Measurements from ENCODE around the gene SRP68. TPM values are rescaled to one million over a fixed set of nuclear protein-coding genes. Genes with fewer than 3 reads are reported as not detected.
A peak's percentile ranks its signal among the peaks of the same experiment; 100 is the strongest.
"Not testable (repeated sequence)": the region's sequence is repeated elsewhere in the genome, so short reads cannot be mapped to it uniquely, and the experiment has no call there.

SRP68 gene
- total RNA-seq, 1 donor, result 28.8 TPM

- not testable (repeated sequence) for DNase-seq (ENCODE audit: low read depth in 2 of 3, low spot score in 2 of 3)
These were observed 6.1 kb upstream of the SRP68 start for GRCh38 chr17:76078370-76078769.

DNA sequence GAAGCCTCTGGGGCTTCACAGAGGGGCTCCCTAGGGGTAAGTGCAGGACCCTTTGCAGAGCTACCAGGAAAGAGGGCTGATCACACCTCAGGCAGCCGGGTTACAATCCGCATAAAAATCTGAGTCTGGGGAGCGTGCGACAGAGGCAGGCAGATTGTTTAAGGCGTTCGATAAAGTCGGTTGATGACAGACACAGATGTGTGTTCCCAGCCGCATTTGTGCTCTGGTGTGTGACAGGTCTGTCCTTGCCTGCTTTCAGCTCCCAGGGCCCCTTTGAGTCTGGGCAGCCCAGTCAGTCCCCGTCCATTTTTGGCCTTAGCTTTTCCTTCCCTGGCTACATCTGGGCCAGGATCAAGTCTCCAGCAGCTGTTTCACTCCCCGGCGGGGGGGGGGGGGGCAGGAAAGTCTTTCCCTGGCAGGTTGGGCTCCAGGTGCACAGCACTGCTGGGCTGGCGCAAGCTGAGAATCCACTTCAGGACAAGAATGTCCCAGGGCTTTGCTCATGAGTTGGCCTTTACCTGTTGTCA, 5.3 kb upstream of the SRP68 start:
- no peak for DNase-seq (ENCODE audit: low read depth in 2 of 3, low spot score in 2 of 3)

DNA sequence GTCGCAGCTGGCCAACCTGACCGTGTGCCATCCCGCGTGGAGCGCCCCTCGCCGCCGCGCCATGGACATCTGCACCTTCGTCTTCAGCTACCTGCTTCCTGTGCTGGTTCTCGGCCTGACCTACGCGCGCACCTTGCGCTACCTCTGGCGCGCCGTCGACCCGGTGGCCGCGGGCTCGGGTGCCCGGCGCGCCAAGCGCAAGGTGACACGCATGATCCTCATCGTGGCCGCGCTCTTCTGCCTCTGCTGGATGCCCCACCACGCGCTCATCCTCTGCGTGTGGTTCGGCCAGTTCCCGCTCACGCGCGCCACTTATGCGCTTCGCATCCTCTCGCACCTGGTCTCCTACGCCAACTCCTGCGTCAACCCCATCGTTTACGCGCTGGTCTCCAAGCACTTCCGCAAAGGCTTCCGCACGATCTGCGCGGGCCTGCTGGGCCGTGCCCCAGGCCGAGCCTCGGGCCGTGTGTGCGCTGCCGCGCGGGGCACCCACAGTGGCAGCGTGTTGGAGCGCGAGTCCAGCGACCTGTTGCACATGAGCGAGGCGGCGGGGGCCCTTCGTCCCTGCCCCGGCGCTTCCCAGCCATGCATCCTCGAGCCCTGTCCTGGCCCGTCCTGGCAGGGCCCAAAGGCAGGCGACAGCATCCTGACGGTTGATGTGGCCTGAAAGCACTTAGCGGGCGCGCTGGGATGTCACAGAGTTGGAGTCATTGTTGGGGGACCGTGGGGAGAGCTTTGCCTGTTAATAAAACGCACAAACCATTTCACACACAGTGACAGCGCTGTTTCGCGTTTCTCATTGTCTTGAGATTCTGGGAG, 4.7 kb upstream of the SRP68 start:
- DNase-seq (ENCODE audit: low read depth in 2 of 3, low spot score in 2 of 3), result peak in 2 of 3 donors; percentile 59 to 65

DNA sequence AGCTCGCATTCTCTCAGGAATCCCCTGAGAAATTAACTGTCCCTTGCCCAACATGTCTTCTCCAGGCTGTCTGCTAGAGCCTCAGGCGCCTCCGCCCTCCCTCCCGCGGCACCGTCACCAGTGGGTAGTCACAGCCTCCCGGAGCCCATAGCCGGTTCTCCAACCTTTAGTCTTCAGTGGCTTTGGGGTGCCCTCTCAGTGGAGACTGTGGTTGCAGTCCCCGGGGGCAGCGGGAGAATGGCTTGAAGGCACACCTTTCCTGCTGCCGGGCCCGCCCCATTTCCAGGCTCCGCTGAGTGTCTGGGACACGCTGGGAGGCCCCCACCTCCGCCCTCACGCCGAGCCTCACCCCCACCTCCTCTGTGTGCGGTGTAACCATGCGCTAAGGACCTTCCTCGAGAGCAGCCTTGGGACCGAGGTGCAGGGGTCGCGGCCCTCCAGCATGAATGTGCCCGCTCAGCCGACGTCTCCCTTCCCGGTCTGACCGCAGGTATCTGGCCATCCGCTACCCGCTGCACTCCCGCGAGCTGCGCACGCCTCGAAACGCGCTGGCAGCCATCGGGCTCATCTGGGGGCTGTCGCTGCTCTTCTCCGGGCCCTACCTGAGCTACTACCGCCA, 3.9 kb upstream of the SRP68 start:
- DNase-seq (ENCODE audit: low read depth in 2 of 3, low spot score in 2 of 3), result no peak

DNA sequence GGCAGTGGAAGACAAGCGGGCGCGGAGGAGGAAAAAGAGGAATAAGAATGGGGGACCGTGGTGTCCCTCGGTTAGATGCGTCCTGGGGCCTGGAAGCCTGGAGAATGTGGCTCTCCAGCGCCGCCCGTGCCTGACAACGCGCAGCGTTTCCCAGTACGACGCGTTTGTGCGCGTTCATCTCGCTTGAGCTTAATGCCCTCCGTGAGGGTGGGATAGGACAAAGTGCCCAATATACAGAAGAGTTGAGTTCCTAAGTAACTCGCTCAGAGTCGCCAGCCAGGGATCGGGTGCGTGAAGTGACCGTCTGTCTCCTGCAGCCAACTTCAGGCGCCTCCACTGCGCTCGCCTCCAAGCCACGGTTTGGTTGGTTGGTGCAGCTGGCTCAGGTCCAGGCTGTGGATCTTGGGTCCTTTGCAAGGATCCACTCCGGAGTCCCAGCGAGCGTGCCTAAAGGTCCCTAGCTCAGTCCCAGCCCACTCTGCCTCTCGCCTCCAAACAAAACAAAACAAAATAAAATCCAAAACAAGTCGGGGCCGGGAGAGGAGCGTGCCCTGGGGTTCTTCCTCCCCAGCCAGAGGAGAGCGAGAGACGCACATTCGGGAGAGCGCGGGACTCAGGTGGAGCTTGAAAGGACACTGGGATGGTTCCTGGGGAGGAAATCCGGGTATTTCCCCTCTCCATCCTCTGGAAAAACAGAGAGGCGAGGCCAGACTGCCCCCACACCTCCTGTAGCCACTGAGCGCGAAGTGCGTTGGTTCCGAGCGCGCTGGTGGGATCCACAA, 3.2 kb upstream of the SRP68 start:
- peak in 1 of 3 donors; percentile 42 for DNase-seq (ENCODE audit: low read depth in 2 of 3, low spot score in 2 of 3)

- DNase-seq (ENCODE audit: low read depth in 2 of 3, low spot score in 2 of 3), result no peak
These were observed 2.4 kb upstream of the SRP68 start, which contains the start of gene GALR2 for GRCh38 chr17:76074390-76075363. Gene GALR2 (plus strand): TSS chr17:76074781. CDS start chr17:76074884, 103 bp downstream.

DNA sequence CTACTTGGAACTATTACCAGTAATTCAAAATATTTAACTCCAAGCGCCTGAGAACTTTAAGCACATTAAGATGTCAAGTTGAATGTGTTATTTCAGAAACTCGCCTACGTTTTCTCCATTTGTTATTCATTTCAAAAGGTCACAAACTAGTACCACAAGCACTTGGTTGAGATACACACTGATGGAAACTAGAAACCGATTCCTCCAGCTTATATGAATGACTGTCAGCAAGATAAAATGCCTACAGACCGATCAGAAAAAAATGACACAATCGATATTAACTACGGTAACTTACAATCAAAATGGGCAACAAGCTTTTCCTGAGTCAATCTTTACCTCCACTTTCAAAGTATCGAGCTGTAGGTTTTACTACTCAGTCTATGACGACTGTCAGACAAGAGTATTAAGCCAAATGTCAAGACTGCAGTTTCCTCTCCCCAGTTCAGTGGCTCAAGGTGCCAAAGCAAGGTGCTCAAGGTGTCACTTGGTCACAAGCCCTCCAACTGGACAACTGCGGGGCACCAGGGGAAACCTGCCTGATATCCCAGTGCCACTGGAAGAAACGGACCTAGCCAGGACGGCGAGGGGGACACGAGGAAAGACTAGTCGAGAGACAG, 678 bp downstream of the SRP68 start:
- DNase-seq (ENCODE audit: low read depth in 2 of 3, low spot score in 2 of 3), result no peak

GRCh38 chr17:76065775-76066174, 6.5 kb downstream of the SRP68 start:
- DNase-seq (ENCODE audit: low read depth in 2 of 3, low spot score in 2 of 3), result no peak

- no peak for DNase-seq (ENCODE audit: low read depth in 2 of 3, low spot score in 2 of 3)
These were observed 8.3 kb downstream of the SRP68 start for GRCh38 chr17:76063875-76064546.

DNA sequence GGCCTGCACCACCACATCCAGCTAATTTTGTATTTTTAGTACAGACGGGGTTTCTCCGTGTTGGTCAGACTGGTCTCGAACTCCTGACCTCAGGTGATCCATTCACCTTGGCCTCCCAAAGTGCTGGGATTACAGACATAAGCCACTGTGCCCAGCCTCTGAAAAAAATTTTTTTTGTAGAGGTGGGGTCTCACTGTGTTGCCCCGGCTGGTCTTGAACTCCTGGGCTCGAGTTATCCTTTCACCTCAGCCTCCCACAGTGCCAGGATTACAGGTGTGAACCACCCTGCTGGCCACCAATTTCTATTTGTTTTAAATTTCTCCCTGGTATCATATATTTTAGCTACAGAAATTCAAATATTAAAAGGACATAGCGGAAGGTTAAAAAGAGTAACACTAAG, 14.1 kb downstream of the SRP68 start:
- DNase-seq (ENCODE audit: low read depth in 2 of 3, low spot score in 2 of 3), result not testable (repeated sequence)

DNA sequence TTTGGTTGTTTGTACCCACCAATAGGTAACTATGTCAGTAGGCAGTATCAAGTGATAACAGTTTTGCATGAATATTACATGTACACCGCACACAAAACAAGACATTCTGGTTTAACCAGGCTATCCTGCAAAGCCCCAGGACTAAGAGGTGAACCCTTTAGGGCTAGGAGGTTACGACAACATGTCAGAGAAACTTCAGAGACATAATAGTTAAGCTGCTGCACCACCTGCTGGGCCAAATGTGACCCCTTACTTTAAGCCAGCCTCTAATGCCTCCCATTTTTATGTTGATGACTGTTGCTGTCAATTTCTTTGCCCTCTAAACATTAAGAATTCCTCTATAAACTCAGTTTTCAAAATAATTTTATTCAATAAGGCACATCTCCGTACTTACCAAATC, 15.4 kb downstream of the SRP68 start:
- DNase-seq (ENCODE audit: low read depth in 2 of 3, low spot score in 2 of 3), result peak in 1 of 3 donors; percentile 50

- no peak for DNase-seq (ENCODE audit: low read depth in 2 of 3, low spot score in 2 of 3)
These were observed 18.2 kb downstream of the SRP68 start for GRCh38 chr17:76054112-76054476.

GRCh38 chr17:76053246-76054111, 18.8 kb downstream of the SRP68 start:
- no peak for DNase-seq (ENCODE audit: low read depth in 2 of 3, low spot score in 2 of 3)

GRCh38 chr17:76051561-76051960, 20.8 kb downstream of the SRP68 start:
- DNase-seq (ENCODE audit: low read depth in 2 of 3, low spot score in 2 of 3), result no peak

- DNase-seq (ENCODE audit: low read depth in 2 of 3, low spot score in 2 of 3), result no peak
These were observed 21.5 kb downstream of the SRP68 start for GRCh38 chr17:76050538-76051467.

DNA sequence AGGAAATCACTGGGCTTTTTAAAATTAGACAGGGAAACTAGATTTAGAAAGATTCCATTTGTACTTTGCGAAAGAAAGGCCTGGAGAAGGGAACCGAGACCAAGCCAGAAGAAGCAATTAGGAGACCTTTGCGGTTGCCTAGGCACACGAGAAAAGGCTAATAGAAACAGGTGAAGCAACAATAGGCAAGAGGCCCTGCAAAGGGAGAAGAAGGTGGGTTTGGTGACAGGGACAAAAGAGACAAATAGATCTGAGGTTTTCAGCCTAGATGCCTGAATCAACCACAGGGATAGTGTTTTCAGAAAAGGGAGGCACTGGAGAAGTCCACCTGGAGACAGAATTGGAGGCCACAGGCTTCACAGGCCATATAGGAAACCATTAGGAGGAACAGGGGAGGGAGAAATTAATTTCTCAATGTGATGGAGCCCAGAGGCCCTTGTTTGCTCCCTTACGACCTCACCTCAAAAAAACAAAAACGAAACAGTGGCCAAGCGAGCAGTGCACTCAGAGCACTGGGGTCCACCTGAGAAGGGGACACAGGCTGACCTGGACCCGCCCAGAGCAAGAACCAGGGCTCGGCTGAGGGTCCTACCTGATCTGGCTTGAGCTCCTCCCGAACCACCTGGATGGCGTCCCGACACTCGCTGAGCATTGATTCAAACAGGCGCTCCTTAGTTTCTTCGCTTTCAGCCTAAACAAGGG, 22.3 kb downstream of the SRP68 start:
- no peak for DNase-seq (ENCODE audit: low read depth in 2 of 3, low spot score in 2 of 3)
